ENCODE data around the gene LGALS9.

GRCh38 chr17:27613433-27613832 is 17.6 kb upstream of the LGALS9 start:
- TF ChIP-seq ZBTB33 (IDR thresholded peaks at IDR 0.05; ENCODE audit: borderline replicate concordance, low read depth) (no peak), CTCF (IDR thresholded peaks at IDR 0.05) (no peak), EZH2phosphoT487 (IDR thresholded peaks at IDR 0.05; ENCODE audit: borderline replicate concordance, low read depth) (no peak), RCOR1 (IDR thresholded peaks at IDR 0.05; ENCODE audit: low read length) (no peak), USF2 (IDR thresholded peaks at IDR 0.05; ENCODE audit: borderline replicate concordance, low read depth, low read length) (no peak), CHD2 (IDR thresholded peaks at IDR 0.05; ENCODE audit: low read length, partially characterized antibody) (no peak), EP300 (IDR thresholded peaks at IDR 0.05; ENCODE audit: borderline replicate concordance in 1 of 2, low read depth in 1 of 2, low read length in 1 of 2) (no peak), TAF1 (IDR thresholded peaks at IDR 0.05; ENCODE audit: borderline replicate concordance, low read depth, low read length) (no peak), RAD21 (IDR thresholded peaks at IDR 0.05; ENCODE audit: low read length) (no peak)
